GM12801 (cell line): ENCODE measurements around the gene ZGLP1.

Experiments used
- CTCF ChIP-seq: IDR thresholded peaks from one replicate; pipeline ENCODE4 v1.5.1; 2011; ENCODE audit warnings: control low read depth; ENCODE audit not compliant: insufficient read length; ENCODE audit errors: extremely low read depth

Gene ZGLP1

DNA sequence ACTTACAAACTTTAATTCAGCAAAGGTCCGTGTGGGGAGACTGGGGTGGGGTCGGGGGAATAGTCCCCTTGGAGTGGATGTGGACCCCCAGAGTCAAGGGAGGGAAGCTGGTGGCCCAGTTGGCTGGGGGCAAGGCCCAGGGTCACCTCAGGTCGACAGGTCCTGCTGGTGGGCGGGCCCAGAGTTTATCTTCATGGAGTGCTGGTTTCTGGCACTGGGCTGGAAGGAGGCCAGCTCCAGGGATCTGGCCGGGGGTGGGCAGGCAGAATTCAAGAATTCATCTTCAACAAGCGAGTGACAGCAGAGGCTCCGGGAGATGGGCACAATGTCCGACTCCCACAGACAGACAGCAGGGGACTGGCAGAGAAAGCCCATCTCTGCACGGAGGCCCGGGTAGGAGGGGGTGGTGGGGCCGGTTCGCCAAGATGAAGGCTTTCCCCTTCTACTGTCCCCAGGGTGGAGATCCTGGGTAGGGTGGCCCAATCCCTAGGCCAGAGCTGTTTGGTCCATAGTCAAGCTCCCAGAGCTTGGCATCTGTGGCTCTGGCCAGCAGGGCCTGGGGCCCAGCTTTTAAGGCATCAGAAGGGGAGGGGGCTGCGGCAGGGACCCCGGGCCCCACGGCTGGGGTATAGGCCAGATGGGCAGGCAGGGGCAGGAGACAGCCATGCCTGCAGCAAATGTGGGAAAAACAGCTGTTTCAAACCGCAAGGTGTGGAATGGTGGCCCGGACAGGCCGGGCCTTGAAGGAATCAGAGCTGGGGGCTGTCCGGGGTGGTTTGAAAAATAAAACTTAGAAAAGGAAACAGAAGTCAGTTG, 6.8 kb upstream of the ZGLP1 start:
- no peak for TF ChIP-seq CTCF

- no peak for TF ChIP-seq CTCF
Observed at GRCh38 chr19:10315335-10316214, 6.0 kb upstream of the ZGLP1 start, which contains the start of gene FDX2. FDX2 (minus strand) TSS chr19:10316015; CDS start chr19:10315996, 19 bp downstream.

DNA sequence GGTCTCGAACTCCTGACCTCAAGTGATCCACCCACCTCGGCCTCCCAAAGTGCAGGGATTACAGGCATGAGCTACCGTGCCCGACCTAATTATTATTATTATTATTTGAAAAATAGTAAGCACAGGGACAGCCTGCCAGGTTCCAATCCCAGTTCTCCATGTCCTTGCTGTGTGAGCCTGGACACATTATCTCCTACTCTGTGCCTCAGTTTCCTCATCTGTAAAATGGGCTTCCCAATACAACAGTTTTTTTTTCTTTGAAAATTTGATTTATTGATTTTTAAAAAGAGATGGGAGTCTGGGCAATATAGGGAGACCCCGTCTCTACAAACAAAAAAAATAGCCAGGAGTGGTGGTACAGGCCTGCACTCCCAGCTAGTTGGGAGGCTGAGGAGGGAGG, 3.3 kb downstream of the ZGLP1 start:
- no peak for TF ChIP-seq CTCF

GRCh38 chr19:10305139-10305806, 4.3 kb downstream of the ZGLP1 start:
- TF ChIP-seq CTCF = no peak

- no peak for TF ChIP-seq CTCF
Observed at GRCh38 chr19:10299545-10300458, 9.8 kb downstream of the ZGLP1 start.

- no peak for TF ChIP-seq CTCF
Observed at GRCh38 chr19:10295847-10296591, 13.6 kb downstream of the ZGLP1 start.
